CD4-positive, alpha-beta T cell treated with Interleukin-10 for 1 hour (primary cell): ENCODE data around the gene AFAP1L2.

Experiments
- DNase-seq: peaks from one replicate; pipeline ENCODE4 v3.0.0-alpha.2; 2020

Gene AFAP1L2

GRCh38 chr10:114284346-114285071 is 119.8 kb downstream of the AFAP1L2 start:
- DNase-seq, result no peak

GRCh38 chr10:114283535-114284234 is 120.6 kb downstream of the AFAP1L2 start:
- DNase-seq, result no peak

DNA sequence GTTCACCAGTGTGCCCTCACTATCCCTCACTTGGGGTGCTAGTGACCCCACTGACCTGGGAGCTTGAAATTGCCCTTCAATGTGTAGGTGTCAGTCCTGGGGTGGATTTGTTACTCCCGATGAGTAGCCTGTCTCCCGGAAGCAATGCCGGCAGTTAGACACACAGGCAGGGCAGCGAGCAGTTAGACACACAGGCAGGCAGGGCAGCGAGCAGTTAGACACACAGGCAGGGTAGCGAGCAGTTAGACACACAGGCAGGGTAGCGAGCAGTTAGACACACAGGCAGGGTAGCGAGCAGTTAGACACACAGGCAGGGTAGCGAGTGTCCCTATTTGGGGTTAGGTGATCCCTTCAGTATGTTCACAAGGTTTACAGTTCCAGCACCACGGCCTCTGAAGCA is 121.2 kb downstream of the AFAP1L2 start:
- no peak for DNase-seq

DNA sequence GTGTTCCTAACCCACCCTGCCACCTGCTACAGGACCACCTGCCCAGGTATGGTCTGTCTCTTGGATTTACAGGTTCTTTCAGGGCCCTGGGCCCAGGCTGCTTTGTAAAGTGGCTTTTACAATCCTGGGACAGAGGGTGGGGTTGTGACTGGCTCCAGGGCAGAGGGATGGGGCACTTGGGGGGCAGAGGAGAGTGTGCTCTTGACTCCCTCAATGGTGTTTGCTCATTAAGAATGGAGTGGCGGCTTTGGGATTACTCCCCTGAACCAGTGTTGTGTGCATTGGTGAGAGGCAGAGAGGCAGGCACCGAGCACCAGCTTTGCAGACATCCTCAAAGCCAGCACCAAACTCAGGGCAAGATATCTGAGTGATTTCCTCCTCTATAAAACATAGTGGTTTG is 121.8 kb downstream of the AFAP1L2 start:
- no peak for DNase-seq

DNA sequence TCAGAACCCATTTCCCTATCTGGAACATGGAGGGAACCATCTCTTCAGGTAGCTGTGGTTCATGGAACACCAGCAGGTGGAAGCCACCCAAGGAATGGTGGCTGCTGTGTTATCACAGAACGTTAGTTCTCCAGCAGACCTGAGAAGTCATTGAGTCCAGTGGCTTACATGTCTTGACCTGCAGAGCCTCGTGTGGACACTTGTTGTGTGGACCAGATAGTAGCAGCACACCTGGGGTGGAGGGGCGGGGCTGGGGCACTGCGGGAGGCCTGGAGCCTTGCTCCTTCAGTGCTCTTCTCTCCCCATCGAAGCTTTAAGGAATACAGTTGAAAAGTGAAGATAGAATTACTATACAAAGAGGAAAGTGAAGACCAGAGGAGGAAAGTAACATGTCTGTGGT is 122.8 kb downstream of the AFAP1L2 start:
- DNase-seq, result no peak

GRCh38 chr10:114281006-114281405 is 123.3 kb downstream of the AFAP1L2 start:
- no peak for DNase-seq

DNA sequence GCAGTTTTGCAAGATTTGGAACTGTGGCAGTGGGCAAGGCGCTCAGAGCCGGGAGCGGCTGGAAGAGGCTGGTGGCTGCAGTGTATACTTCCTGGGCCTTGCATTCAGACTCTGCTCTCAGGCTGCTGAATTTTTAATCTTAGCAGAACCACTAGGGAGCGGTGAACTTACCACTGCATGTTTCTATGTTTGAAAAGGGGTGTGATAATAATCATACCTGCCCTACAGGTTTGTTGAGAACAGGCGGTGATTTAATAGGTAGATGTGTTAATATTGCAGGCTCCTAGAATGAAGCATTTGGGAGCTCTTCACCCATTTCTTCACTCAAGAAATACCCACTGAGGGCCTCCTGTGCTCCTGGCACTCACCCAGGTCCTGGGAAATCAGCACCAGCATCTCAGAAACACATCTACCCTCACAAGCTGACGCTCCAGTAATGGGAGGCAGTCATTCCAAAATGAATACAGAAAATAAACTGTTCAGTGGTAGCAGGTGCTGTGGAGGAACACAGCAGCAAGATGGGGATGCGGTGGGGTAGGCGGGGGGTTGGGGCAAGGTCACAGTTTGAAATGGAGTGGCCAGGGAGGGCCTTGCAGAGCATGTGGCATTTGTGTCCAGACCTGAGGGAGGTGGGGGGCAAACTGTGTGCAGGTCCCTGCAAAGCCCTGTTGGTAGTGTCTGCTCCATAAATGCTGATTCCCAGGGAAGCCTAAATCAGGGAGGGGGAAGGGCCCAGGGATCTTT is 124.2 kb downstream of the AFAP1L2 start:
- DNase-seq, result no peak

GRCh38 chr10:114279289-114279688 is 125.0 kb downstream of the AFAP1L2 start:
- no peak for DNase-seq

DNA sequence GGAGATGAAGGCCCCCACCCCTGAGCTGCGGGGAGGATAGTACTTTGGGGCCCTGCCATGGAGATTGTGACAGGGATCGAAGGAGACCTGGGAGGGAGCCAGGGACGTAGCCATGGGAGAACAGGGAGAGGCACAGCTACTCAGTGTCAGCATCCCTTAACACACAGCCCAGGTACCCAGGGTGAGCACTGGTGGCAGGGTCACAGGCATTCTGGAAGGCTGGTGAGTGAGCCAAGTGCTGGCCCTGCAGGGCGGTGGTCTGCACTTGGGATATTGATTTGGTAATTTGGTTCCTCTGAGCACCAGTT is 125.5 kb downstream of the AFAP1L2 start:
- no peak for DNase-seq

GRCh38 chr10:114278140-114278883 is 126.0 kb downstream of the AFAP1L2 start:
- DNase-seq, result no peak

GRCh38 chr10:114276671-114277070 is 127.6 kb downstream of the AFAP1L2 start:
- DNase-seq, result no peak

GRCh38 chr10:114276066-114276465 is 128.2 kb downstream of the AFAP1L2 start:
- no peak for DNase-seq

- no peak for DNase-seq
Measured at GRCh38 chr10:114274616-114275453, 129.5 kb downstream of the AFAP1L2 start.

DNA sequence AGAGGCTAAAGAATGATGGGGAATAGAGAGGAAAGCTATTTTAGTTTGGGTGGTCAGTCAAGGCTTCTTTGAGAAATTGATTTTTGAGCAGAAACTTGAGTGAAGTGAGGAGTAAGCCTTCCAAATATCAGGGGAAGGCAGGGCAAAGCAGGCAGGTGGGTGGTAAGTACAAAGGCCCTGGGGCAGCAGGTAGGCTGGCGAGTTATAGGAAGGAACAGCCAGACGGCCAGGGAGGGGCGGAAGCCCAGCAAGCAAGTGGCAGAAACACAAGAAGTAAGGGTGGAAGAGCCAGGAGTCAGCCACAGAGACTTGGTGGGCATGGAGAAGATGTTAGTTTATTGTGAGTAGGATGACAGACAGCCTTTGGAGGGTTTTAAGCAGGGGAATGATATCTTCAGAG is 130.4 kb downstream of the AFAP1L2 start:
- no peak for DNase-seq

GRCh38 chr10:114272696-114273095 is 131.6 kb downstream of the AFAP1L2 start:
- DNase-seq, result no peak

GRCh38 chr10:114271779-114272167 is 132.5 kb downstream of the AFAP1L2 start:
- no peak for DNase-seq

DNA sequence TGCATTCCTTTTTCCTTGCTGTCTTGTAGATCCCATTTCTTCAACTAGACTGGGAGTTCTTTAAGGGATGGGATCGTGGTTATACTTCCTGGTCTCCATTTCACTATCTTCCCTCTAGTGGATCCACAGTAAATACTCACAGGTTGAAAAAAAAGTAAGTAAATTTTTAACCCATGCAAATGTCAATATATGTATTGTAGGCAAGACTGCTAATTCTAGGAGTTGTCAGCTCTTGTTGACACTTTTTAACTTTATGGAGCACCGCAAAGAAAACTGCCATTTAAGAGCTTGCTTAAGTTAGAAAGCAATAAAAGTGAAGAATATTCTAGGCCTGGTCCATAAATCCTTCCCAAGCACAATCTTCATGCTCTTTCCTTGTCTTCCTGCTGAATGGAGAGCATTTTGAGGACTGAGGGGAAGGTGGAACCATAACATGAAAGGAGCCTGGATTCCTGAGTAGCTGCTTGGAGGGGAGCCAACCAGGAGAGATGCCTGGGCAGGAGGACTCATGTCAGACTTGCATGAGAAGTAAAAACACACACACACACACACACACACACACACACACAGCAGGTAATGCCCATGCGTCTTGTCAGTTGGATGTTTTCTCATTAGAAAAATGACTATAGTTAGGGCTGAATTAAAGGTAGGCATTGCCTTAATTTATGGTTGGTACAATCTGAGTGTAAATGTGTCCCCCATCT is 133.1 kb downstream of the AFAP1L2 start:
- DNase-seq, result no peak

- no peak for DNase-seq
Measured at GRCh38 chr10:114266521-114266920, 137.8 kb downstream of the AFAP1L2 start.

DNA sequence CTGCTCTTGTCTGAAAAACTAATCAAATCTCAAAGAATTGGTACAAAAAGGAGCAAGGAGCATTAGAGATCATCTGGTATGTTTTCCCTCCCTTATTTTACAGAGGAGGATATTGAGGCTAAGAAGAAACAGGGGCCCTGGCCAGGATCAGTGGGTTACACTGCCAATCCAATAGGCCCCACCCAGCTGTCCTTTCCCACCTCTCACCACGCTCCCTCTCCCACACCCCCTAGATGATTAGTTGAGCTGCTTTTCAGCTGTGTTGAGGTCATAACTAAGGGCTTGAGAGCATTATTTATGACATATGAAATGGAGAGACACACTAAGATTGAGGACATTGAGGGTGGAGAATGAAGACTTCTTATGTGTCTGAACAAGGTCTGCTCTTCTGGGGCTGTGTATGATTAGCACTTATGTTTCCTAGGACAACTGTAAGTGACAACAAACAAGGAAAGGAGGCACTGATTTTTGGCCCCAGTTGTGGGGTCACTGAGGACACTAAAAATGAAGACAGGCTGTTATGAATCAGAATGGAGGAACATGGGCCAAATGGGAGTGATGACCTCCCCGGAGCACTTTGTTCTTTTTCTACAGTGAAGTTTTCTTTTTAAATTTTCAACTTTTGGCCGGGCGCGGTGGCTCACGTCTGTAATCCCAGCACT is 138.8 kb downstream of the AFAP1L2 start:
- no peak for DNase-seq

DNA sequence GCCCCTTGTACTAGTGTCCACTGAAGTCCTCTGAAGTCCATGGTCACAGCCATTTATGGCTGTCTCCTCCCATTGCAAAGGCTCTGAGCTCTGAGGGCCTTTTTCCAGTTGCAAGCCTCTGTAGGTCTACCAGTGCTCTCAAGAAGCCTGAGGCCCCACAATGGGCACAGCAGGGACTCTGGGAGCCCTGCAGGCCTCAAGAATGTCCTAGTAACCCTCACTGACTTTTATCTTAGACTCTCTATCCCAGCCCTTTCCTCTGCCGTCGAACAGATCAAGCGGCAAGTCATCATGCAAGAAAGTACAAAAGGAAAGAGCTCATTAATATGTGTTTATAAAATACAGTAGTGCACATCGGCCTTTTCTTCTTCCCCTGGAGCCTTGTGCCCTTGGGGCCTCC is 141.8 kb downstream of the AFAP1L2 start:
- no peak for DNase-seq

DNA sequence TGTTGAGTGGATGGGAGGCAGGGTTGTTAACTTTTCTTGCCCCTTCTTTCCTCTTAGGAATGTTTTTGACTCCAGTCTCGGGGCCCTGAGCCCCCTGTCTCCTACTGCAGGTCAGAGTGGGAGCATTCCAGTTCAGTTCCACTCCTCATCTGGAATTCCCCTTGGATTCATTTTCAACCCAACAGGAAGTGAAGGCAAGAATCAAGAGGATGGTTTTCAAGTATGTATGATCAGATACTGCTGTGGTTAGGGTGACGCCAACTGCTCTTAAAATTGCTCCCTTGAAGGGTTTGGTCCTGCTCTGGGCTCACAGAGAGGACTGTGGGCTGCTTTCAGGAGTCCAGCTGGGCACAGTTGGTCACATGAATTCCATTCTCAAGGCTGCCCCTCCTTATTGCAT is 143.2 kb downstream of the AFAP1L2 start:
- DNase-seq, result no peak
